Mammary epithelial cell (primary cell): ENCODE data around the gene SMARCB1.

Experiments used
- EZH2 ChIP-seq: IDR thresholded peaks from 2 replicates; pipeline ENCODE4 v1.6.1; 2012; ENCODE audit warnings: low read length, inconsistent platforms, borderline replicate concordance
- TF ChIP-seq, protein P1 (sequence below), 2 donors: IDR thresholded peaks in 1 of 2; conservative IDR thresholded peaks in 1 of 2; 2 replicates each; pipeline ENCODE4 v1.5.1; 2011 to 2012; ENCODE audit warnings: inconsistent platforms in 2 of 2, low read length in 2 of 2, mild to moderate bottlenecking in 2 of 2, control low read depth in 1 of 2, low read depth in 1 of 2; ENCODE audit not compliant: insufficient read depth in 1 of 2; ENCODE audit errors: extremely low read depth in 1 of 2

DNA sequence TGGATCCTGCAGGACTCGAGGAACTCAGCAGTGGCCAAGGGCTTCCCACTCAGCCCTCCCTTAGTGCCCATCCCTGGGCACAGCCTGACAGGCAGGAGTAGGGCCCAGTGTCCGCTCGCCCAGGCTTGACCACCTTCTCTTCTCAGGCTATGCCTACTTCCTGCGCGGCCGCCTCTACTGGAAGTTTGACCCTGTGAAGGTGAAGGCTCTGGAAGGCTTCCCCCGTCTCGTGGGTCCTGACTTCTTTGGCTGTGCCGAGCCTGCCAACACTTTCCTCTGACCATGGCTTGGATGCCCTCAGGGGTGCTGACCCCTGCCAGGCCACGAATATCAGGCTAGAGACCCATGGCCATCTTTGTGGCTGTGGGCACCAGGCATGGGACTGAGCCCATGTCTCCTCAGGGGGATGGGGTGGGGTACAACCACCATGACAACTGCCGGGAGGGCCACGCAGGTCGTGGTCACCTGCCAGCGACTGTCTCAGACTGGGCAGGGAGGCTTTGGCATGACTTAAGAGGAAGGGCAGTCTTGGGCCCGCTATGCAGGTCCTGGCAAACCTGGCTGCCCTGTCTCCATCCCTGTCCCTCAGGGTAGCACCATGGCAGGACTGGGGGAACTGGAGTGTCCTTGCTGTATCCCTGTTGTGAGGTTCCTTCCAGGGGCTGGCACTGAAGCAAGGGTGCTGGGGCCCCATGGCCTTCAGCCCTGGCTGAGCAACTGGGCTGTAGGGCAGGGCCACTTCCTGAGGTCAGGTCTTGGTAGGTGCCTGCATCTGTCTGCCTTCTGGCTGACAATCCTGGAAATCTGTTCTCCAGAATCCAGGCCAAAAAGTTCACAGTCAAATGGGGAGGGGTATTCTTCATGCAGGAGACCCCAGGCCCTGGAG, 3.3 kb upstream of the SMARCB1 start:
- TF ChIP-seq, protein P1, sequence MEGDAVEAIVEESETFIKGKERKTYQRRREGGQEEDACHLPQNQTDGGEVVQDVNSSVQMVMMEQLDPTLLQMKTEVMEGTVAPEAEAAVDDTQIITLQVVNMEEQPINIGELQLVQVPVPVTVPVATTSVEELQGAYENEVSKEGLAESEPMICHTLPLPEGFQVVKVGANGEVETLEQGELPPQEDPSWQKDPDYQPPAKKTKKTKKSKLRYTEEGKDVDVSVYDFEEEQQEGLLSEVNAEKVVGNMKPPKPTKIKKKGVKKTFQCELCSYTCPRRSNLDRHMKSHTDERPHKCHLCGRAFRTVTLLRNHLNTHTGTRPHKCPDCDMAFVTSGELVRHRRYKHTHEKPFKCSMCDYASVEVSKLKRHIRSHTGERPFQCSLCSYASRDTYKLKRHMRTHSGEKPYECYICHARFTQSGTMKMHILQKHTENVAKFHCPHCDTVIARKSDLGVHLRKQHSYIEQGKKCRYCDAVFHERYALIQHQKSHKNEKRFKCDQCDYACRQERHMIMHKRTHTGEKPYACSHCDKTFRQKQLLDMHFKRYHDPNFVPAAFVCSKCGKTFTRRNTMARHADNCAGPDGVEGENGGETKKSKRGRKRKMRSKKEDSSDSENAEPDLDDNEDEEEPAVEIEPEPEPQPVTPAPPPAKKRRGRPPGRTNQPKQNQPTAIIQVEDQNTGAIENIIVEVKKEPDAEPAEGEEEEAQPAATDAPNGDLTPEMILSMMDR (conservative IDR thresholded peaks at IDR 0.05 in 1 of 2, IDR thresholded peaks at IDR 0.05 in 1 of 2; ENCODE audit: extremely low read depth in 1 of 2, insufficient read depth in 1 of 2, low read depth in 1 of 2, low read length in 2 of 2): no peak
- no peak for TF ChIP-seq EZH2
